ENCODE results near the gene MED26. TPM values are rescaled to one million over a fixed set of nuclear protein-coding genes. Genes with fewer than 3 reads are reported as not detected.

Gene MED26
- total and polyA plus RNA-seq, 2 of the 13 experiments (the other 11 are each of a cell fraction or from before 2014, with no cell fraction given) = 3.5 to 3.8 TPM

GRCh38 chr19:16542045-16542909 lies 85.7 kb downstream of the MED26 start, which contains the start of gene CHERP (continued):
- TF ChIP-seq ZNF770 (CRISPR knock-in tag; IDR thresholded peaks at IDR 0.05) = peak; percentile 49
- TF ChIP-seq CREM (IDR thresholded peaks at IDR 0.05) = peak; percentile 77
- TF ChIP-seq CREM (CRISPR knock-in tag; IDR thresholded peaks at IDR 0.05) = no peak
- TF ChIP-seq DMAP1 (CRISPR knock-in tag; IDR thresholded peaks at IDR 0.05) = peak; percentile 84
- TF ChIP-seq ZNF562 (CRISPR knock-in tag; IDR thresholded peaks at IDR 0.05; ENCODE audit: borderline replicate concordance) = no peak
- TF ChIP-seq NFYB (CRISPR knock-in tag; IDR thresholded peaks at IDR 0.05) = peak; percentile 29; the same call in 1 of the 2 replicates
- TF ChIP-seq ISL2 (CRISPR knock-in tag; IDR thresholded peaks at IDR 0.05) = 0 out of 2 replicates have a peak, but pooled peaks have one; percentile 46
- peak; percentile 34 for TF ChIP-seq XRCC5 (optimal IDR thresholded peaks at IDR 0.05; ENCODE audit: low read length)
- TF ChIP-seq TMF1 (CRISPR knock-in tag; IDR thresholded peaks at IDR 0.05; ENCODE audit: low read depth) = peak; percentile 84
- peak; percentile 54; the same call in 1 of the 2 replicates for TF ChIP-seq ZBTB38 (CRISPR knock-in tag; IDR thresholded peaks at IDR 0.05)
- 0 out of 2 replicates have a peak, but pooled peaks have one; percentile 18 for TF ChIP-seq ZKSCAN8 (CRISPR knock-in tag; IDR thresholded peaks at IDR 0.05; ENCODE audit: borderline replicate concordance)
- TF ChIP-seq HIVEP1 (CRISPR knock-in tag; IDR thresholded peaks at IDR 0.05) = peak; percentile 64
- TF ChIP-seq ZSCAN25 (CRISPR knock-in tag; IDR thresholded peaks at IDR 0.05) = peak; percentile 54; the same call in 1 of the 2 replicates
- peak; percentile 79 for TF ChIP-seq ZBTB14 (CRISPR knock-in tag; IDR thresholded peaks at IDR 0.05)
- 0 out of 2 replicates have a peak, but pooled peaks have one; percentile 38 for TF ChIP-seq CENPBD1 (CRISPR knock-in tag; IDR thresholded peaks at IDR 0.05; ENCODE audit: borderline replicate concordance, low read depth)
- peak; percentile 35; the same call in 1 of the 2 replicates for TF ChIP-seq CBX5 (CRISPR knock-in tag; IDR thresholded peaks at IDR 0.05; ENCODE audit: borderline replicate concordance)
- peak; percentile 67; the same call in 1 of the 2 replicates for TF ChIP-seq ZNF724P (CRISPR knock-in tag; IDR thresholded peaks at IDR 0.05; ENCODE audit: borderline replicate concordance)
- no peak for TF ChIP-seq HNF1A (IDR thresholded peaks at IDR 0.05; ENCODE audit: low read depth)
- TF ChIP-seq HNF1A (CRISPR knock-in tag; IDR thresholded peaks at IDR 0.05; ENCODE audit: borderline replicate concordance) = peak; percentile 63; the same call in 1 of the 2 replicates
- 0 out of 2 replicates have a peak, but pooled peaks have one; percentile 12 for TF ChIP-seq STAT5B (CRISPR knock-in tag; IDR thresholded peaks at IDR 0.05)
- 0 out of 2 replicates have a peak, but pooled peaks have one; percentile 70 for TF ChIP-seq IRX3 (CRISPR knock-in tag; IDR thresholded peaks at IDR 0.05; ENCODE audit: borderline replicate concordance, low read depth)
